GM19324 (cell line): ENCODE data around the gene GALNT2.
A peak's percentile ranks its signal among the peaks of the same experiment; 100 is the strongest.

Source experiments
- ATAC-seq: cut with Tn5 transposase; IDR thresholded peaks from one replicate; pipeline ENCODE4 v1.9.1; 2021; ENCODE audit warnings: mild to moderate bottlenecking, moderate library complexity; ENCODE audit not compliant: unreplicated experiment, low FRiP score

GALNT2 gene

GRCh38 chr1:230087028-230087716 is 20.1 kb downstream of the GALNT2 start:
- ATAC-seq = no peak

- no peak for ATAC-seq
These were observed 20.7 kb downstream of the GALNT2 start for GRCh38 chr1:230087717-230088105.

GRCh38 chr1:230090194-230090711 is 23.2 kb downstream of the GALNT2 start:
- ATAC-seq = no peak

GRCh38 chr1:230091473-230092231 is 24.6 kb downstream of the GALNT2 start:
- ATAC-seq = no peak

- no peak for ATAC-seq
These were observed 27.7 kb downstream of the GALNT2 start for GRCh38 chr1:230094746-230095145.

GRCh38 chr1:230095938-230096337 is 28.9 kb downstream of the GALNT2 start:
- ATAC-seq = no peak

- no peak for ATAC-seq
These were observed 30.3 kb downstream of the GALNT2 start for GRCh38 chr1:230097370-230097769.

- no peak for ATAC-seq
These were observed 31.7 kb downstream of the GALNT2 start for GRCh38 chr1:230098723-230099122.

- ATAC-seq = no peak
These were observed 32.4 kb downstream of the GALNT2 start for GRCh38 chr1:230099465-230099864.

GRCh38 chr1:230100932-230101331 is 33.9 kb downstream of the GALNT2 start:
- ATAC-seq = no peak

- ATAC-seq = no peak
These were observed 34.5 kb downstream of the GALNT2 start for GRCh38 chr1:230101556-230101955.

GRCh38 chr1:230102046-230102445 is 35.0 kb downstream of the GALNT2 start:
- ATAC-seq = no peak

- no peak for ATAC-seq
These were observed 35.4 kb downstream of the GALNT2 start for GRCh38 chr1:230102472-230102871.

- ATAC-seq = no peak
These were observed 36.5 kb downstream of the GALNT2 start for GRCh38 chr1:230103306-230104173.

- ATAC-seq = peak; percentile 37
These were observed 37.6 kb downstream of the GALNT2 start for GRCh38 chr1:230104395-230105244.

GRCh38 chr1:230105245-230105753 is 38.3 kb downstream of the GALNT2 start:
- ATAC-seq = no peak

GRCh38 chr1:230105754-230106625 is 39.0 kb downstream of the GALNT2 start:
- no peak for ATAC-seq

GRCh38 chr1:230107941-230108340 is 40.9 kb downstream of the GALNT2 start:
- ATAC-seq = no peak

- no peak for ATAC-seq
These were observed 41.5 kb downstream of the GALNT2 start for GRCh38 chr1:230108580-230108979.
